Nephron progenitor cell (in vitro differentiated cells): ENCODE data around the gene KDM4F.

ENCODE experiments used
- DNase-seq: peaks from one replicate; pipeline ENCODE4 v3.0.0; 2021
- H3K27ac Mint-ChIP-seq: 2 replicates; pipeline ENCODE4 v1.8.0; 2021; ENCODE audit warnings: mild to moderate bottlenecking, moderate library complexity, mixed read lengths
- H3K27me3 Mint-ChIP-seq: 2 replicates; pipeline ENCODE4 v1.8.0; 2021; ENCODE audit warnings: mild to moderate bottlenecking, low read depth, mixed read lengths; ENCODE audit not compliant: poor library complexity
- H3K36me3 Mint-ChIP-seq: 2 replicates; pipeline ENCODE4 v1.8.0; 2021; ENCODE audit warnings: low read depth, mixed read lengths
- H3K4me1 Mint-ChIP-seq: 2 replicates; pipeline ENCODE4 v1.8.0; 2021; ENCODE audit warnings: mixed read lengths
- H3K4me3 Mint-ChIP-seq: 2 replicates; pipeline ENCODE4 v1.8.0; 2021; ENCODE audit warnings: mild to moderate bottlenecking, moderate library complexity, mixed read lengths
- H3K9me3 Mint-ChIP-seq: 2 replicates; pipeline ENCODE4 v1.8.0; 2021; ENCODE audit warnings: mild to moderate bottlenecking, moderate library complexity, mixed read lengths
- TF ChIP-seq, protein P1 (sequence below): fragments of 200-600 bp; sonication (generic); IDR thresholded peaks from 2 replicates; pipeline ENCODE4 v1.5.0; 2021; ENCODE audit warnings: antibody characterized with exemption

The KDM4F gene

GRCh38 chr11:95042906-95043305, 6.3 kb upstream of the KDM4F start:
- H3K27me3 Mint-ChIP-seq = peaks cover 25% of the 10 kb centered on the region
- TF ChIP-seq, protein P1, sequence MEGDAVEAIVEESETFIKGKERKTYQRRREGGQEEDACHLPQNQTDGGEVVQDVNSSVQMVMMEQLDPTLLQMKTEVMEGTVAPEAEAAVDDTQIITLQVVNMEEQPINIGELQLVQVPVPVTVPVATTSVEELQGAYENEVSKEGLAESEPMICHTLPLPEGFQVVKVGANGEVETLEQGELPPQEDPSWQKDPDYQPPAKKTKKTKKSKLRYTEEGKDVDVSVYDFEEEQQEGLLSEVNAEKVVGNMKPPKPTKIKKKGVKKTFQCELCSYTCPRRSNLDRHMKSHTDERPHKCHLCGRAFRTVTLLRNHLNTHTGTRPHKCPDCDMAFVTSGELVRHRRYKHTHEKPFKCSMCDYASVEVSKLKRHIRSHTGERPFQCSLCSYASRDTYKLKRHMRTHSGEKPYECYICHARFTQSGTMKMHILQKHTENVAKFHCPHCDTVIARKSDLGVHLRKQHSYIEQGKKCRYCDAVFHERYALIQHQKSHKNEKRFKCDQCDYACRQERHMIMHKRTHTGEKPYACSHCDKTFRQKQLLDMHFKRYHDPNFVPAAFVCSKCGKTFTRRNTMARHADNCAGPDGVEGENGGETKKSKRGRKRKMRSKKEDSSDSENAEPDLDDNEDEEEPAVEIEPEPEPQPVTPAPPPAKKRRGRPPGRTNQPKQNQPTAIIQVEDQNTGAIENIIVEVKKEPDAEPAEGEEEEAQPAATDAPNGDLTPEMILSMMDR = no peak

GRCh38 chr11:95044010-95044409, 5.2 kb upstream of the KDM4F start:
- no peaks in the 10 kb centered on the region for H3K9me3 Mint-ChIP-seq
- H3K4me1 Mint-ChIP-seq = peaks cover 7% of the 10 kb centered on the region
- TF ChIP-seq, protein P1 = no peak
- no peak for DNase-seq
- H3K36me3 Mint-ChIP-seq = no peaks in the 10 kb centered on the region
- peaks cover 22% of the 10 kb centered on the region for H3K27me3 Mint-ChIP-seq
- no peak overlapping the region for H3K4me3 Mint-ChIP-seq
- H3K27ac Mint-ChIP-seq = no peak overlapping the region

More at GRCh38 chr11:95042906-95043305, 6.3 kb upstream of the KDM4F start:
- DNase-seq = no peak
- H3K4me3 Mint-ChIP-seq = no peak overlapping the region
- peaks cover 7% of the 10 kb centered on the region for H3K4me1 Mint-ChIP-seq
- peak overlapping the region; percentile 31 for H3K27ac Mint-ChIP-seq
- no peaks in the 10 kb centered on the region for H3K36me3 Mint-ChIP-seq
- H3K9me3 Mint-ChIP-seq = peaks cover 4% of the 10 kb centered on the region

DNA sequence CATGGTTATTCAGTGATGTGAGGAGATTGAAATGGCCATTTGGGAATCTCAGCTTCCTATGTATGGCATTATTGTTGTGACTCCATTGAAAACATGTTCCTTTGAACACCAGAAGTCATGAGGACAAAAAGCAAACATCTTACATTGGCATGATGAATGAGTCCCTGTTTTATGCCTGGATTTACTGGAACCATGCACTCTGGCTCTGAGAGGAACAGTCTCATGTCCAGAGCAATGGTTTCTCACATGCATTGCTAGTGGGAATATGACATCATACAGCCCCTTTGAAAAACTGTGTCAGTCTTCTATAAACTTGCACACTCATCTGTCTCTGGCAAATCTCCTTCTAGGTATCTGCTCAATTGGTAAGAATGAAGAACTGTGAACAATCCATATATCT, 3.4 kb upstream of the KDM4F start:
- DNase-seq = no peak
- H3K27me3 Mint-ChIP-seq = peaks cover 22% of the 10 kb centered on the region
- TF ChIP-seq, protein P1 = no peak
- no peak overlapping the region for H3K4me3 Mint-ChIP-seq
- no peaks in the 10 kb centered on the region for H3K9me3 Mint-ChIP-seq
- peaks cover 7% of the 10 kb centered on the region for H3K4me1 Mint-ChIP-seq
- no peaks in the 10 kb centered on the region for H3K36me3 Mint-ChIP-seq
- H3K27ac Mint-ChIP-seq = no peak overlapping the region

DNA sequence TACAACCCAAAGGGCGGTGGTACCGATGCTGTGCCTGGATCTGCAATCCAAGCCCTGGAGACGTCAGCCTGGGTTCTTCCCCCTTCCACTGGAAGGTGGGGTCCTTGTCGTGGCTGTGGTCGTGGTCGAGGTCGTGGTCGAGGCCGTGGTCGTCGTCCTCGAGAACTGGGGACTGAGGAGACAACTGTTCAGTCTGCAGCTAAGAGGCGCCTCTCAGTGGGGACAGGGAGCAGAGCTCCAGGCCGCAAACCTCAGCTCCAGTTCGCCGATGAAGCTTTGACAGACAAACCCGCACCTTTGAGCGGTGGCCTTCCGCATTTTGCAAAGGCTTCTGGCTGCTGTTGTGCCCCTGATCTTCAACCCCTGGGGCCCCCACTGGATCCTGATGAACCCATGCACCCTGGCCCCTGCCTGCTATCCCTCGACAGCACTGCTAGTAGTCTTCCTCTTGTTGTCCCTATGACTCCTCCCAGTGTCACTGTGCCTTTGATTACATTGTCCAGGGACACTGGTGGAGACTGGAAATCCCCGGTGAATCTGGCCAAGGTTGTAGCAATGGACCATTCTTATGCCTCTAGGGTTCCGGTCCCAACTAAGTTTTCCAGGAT, 1.5 kb downstream of the KDM4F start:
- no peak overlapping the region for H3K4me3 Mint-ChIP-seq
- peaks cover 19% of the 10 kb centered on the region for H3K27me3 Mint-ChIP-seq
- TF ChIP-seq, protein P1 = no peak
- H3K9me3 Mint-ChIP-seq = no peaks in the 10 kb centered on the region
- no peaks in the 10 kb centered on the region for H3K4me1 Mint-ChIP-seq
- no peaks in the 10 kb centered on the region for H3K36me3 Mint-ChIP-seq
- DNase-seq = no peak
- H3K27ac Mint-ChIP-seq = no peak overlapping the region

GRCh38 chr11:95054356-95054755, 5.1 kb downstream of the KDM4F start:
- no peak overlapping the region for H3K27ac Mint-ChIP-seq
- peaks cover 25% of the 10 kb centered on the region for H3K27me3 Mint-ChIP-seq
- no peaks in the 10 kb centered on the region for H3K4me1 Mint-ChIP-seq
- TF ChIP-seq, protein P1 = no peak
- H3K9me3 Mint-ChIP-seq = no peaks in the 10 kb centered on the region
- H3K4me3 Mint-ChIP-seq = no peak overlapping the region
- DNase-seq = no peak
- H3K36me3 Mint-ChIP-seq = no peaks in the 10 kb centered on the region

- TF ChIP-seq, protein P1 = no peak
- no peaks in the 10 kb centered on the region for H3K9me3 Mint-ChIP-seq
- H3K36me3 Mint-ChIP-seq = no peaks in the 10 kb centered on the region
- DNase-seq = no peak
- no peaks in the 10 kb centered on the region for H3K4me1 Mint-ChIP-seq
- H3K27me3 Mint-ChIP-seq = peaks cover 33% of the 10 kb centered on the region
- H3K27ac Mint-ChIP-seq = no peak overlapping the region
- no peak overlapping the region for H3K4me3 Mint-ChIP-seq
Observed at GRCh38 chr11:95055283-95055897, 6.2 kb downstream of the KDM4F start.
